SW480 (cell line): Measurements from ENCODE around the gene STX18.

Experiments
- DNase-seq: peaks from one replicate; pipeline ENCODE4 v3.0.0-alpha.2; 2016; ENCODE audit warnings: low spot score

The STX18 gene

DNA sequence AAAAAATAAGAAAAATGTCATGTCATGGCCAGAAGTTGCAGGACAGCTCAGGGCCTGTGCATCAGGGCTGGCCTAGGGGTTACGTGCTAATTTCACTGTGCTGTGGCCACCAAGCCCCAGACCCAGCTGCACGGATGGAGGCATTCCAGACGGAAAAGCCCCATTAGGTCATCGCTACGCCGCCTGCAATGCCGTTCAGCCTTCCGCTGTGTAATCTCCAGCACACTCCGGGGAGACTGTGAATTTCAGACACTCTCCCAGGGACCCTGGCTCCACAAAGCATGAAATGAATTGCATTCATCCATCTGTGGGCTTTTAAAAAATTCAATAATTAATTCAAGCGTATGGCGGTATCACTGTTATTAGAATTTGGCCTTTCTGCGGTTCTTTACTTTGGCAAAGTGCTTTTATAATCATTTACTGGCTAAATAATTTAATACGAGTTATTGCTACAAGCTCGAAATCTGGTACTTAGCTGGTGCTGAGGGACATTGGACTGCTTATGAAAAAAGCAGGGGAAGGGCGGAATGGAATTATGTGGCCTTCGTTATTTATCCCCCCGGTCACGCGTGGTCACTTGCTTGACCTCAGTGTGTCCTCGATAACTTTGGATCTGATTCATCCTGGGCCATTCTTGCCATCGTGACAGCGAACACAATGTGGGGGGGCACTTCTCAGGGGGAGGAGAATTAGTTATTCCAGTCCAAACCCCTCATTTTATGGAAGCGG, 164.0 kb downstream of the STX18 start:
- no peak for DNase-seq

DNA sequence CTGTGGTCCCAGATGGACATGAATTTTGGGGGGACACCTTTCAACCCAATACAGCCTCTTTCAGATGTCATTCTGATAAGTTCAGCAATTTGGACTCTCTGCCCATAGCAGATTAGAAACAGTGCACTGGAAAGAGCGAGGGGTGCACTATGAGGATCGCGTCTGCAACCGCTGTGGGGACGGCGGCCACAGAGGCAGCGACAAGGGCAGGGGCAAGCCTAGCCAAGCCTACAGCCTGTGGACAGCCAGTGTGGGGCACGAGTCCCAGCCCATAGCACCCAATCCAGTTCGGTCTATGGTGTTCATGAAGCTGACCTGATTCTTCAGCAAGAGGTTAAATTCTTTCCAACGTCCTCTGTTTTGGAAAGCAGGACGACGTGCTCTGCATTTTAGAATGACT, 164.7 kb downstream of the STX18 start:
- no peak for DNase-seq

DNA sequence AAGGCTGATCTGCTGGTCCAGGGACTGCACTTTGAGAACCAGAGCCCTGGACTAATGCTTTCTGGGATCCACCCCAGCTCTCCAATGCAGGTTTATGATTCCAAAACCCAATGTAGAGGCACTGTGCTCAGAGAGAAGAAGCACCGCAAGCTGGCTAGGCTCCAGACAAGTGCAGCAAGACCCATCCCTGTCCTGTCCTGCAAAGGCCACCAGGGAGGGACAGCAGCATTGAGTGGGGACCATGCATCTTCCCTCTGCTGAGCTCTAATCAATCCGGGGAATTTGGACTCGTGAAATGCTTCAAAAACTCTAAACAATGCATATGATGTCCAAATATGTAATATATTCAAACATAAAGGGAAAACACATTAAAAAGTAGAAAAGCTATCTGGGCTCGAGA, 165.8 kb downstream of the STX18 start:
- DNase-seq = no peak

DNA sequence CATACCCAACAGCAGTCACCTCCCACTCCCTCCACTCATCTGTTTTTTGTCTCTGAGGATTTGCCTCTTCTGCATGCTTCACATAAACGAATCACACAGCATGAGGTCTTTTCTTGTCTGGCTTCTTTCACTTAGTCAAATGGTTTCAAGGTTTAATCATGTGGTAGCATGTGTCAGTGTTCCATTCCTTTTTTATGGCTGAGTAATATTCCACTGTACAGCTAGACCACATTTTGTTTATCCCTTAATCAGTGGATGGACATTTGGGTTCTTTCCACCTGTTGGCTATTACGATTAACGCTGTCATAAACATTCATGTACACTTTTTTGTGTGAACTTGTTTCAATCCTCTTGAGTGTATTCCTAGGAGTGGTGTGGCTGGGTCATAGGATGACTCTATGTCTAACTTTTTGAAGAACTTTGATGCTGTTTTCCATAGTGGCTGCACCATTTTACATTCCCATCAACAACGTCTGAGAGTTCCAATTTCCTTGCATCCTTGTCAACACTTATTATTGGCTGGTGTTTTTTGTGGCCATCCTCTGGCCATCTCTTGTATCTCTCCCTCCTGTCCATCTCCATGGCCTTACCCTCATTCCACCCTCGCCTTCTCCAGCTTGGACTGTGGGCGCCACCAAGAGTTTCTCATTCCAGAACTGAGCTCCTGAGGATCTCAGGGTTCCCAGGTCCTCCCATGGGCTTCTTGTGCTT, 167.3 kb downstream of the STX18 start:
- DNase-seq = no peak
